Astrocyte (in vitro differentiated cells and primary cell): ENCODE data around the gene NUMA1.

Experiments
- EZH2 ChIP-seq: IDR thresholded peaks from 2 replicates; pipeline ENCODE4 v1.6.1; 2012; ENCODE audit warnings: mild to moderate bottlenecking, low read length, inconsistent platforms; ENCODE audit not compliant: insufficient read depth
- TF ChIP-seq, protein P1 (sequence below): IDR thresholded peaks from 2 replicates; pipeline ENCODE4 v1.5.1; 2011; ENCODE audit warnings: low read depth, mild to moderate bottlenecking, inconsistent platforms, low read length, moderate library complexity; ENCODE audit not compliant: insufficient read depth

DNA sequence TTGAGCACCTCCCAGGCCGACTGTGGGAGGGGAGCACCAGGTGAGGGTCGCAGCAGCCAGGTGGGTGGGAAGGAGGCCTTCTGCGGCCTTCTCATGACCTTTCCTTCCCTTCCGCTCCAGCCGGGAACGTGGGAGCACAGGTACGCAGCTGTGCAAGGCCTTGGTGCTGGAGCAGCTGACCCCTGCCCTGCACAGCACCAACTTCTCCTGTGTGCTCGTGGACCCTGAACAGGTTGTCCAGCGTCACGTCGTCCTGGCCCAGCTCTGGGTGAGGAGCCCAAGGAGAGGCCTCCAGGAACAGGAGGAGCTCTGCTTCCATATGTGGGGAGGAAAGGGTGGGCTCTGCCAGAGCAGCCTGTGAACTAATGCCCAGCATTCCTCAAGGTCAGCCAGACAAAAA, 79.1 kb downstream of the NUMA1 start:
- TF ChIP-seq, protein P1, sequence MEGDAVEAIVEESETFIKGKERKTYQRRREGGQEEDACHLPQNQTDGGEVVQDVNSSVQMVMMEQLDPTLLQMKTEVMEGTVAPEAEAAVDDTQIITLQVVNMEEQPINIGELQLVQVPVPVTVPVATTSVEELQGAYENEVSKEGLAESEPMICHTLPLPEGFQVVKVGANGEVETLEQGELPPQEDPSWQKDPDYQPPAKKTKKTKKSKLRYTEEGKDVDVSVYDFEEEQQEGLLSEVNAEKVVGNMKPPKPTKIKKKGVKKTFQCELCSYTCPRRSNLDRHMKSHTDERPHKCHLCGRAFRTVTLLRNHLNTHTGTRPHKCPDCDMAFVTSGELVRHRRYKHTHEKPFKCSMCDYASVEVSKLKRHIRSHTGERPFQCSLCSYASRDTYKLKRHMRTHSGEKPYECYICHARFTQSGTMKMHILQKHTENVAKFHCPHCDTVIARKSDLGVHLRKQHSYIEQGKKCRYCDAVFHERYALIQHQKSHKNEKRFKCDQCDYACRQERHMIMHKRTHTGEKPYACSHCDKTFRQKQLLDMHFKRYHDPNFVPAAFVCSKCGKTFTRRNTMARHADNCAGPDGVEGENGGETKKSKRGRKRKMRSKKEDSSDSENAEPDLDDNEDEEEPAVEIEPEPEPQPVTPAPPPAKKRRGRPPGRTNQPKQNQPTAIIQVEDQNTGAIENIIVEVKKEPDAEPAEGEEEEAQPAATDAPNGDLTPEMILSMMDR = no peak
- no peak for TF ChIP-seq EZH2
